HG03064 (cell line): ENCODE measurements around the gene MOGAT1.
"Not testable (repeated sequence)": the region's sequence is repeated elsewhere in the genome, so short reads cannot be mapped to it uniquely, and the experiment has no call there.

ENCODE experiments used
- ATAC-seq: cut with Tn5 transposase; IDR thresholded peaks from one replicate; pipeline ENCODE4 v1.9.1; 2021; ENCODE audit warnings: low read depth; ENCODE audit not compliant: unreplicated experiment

MOGAT1 gene

DNA sequence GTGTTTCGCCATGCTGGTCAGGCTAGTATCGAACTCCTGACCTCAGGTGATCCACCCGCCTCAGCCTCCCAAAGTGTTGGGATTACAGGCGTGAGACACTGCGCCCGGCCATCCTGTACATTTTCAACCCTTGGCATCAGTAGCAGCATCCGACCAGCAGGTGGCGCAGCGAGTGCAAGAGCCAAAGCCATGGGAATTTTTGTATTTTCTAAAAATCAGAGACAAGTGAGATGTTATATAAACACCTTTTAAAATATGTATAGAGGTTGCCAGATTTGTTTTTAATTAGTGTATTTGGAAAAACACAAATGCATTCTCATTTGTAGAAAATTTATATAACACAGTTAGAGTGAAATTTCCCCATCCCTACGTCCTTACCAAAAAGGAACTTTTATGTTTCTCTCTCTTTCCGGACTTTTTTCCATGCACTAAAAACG is 36.8 kb downstream of the MOGAT1 start:
- peak; percentile 52 for ATAC-seq

GRCh38 chr2:222709191-222709891 is 37.9 kb downstream of the MOGAT1 start:
- peak; percentile 57 for ATAC-seq

DNA sequence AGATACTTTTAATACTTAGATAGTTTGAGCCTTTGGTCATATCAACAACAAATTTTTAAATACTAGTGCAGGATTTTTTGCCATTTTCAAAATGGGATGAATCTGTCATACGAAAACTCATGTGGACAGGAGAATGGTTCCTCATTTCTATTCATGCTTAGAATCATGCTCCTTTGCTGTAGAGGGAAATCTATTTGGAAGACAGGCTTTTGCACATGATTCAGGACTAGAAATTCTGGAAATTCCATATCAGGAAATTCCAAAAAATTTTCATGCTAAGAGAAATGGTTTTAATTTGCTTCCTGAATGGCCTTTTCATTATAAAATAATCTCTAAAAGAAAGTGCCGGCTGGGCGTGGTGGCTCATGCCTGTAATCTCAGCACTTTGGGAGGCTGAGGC is 39.3 kb downstream of the MOGAT1 start:
- ATAC-seq: no peak

- no peak for ATAC-seq
These were observed 40.0 kb downstream of the MOGAT1 start for GRCh38 chr2:222711315-222711940.

GRCh38 chr2:222713002-222713401 is 41.5 kb downstream of the MOGAT1 start:
- no peak for ATAC-seq

DNA sequence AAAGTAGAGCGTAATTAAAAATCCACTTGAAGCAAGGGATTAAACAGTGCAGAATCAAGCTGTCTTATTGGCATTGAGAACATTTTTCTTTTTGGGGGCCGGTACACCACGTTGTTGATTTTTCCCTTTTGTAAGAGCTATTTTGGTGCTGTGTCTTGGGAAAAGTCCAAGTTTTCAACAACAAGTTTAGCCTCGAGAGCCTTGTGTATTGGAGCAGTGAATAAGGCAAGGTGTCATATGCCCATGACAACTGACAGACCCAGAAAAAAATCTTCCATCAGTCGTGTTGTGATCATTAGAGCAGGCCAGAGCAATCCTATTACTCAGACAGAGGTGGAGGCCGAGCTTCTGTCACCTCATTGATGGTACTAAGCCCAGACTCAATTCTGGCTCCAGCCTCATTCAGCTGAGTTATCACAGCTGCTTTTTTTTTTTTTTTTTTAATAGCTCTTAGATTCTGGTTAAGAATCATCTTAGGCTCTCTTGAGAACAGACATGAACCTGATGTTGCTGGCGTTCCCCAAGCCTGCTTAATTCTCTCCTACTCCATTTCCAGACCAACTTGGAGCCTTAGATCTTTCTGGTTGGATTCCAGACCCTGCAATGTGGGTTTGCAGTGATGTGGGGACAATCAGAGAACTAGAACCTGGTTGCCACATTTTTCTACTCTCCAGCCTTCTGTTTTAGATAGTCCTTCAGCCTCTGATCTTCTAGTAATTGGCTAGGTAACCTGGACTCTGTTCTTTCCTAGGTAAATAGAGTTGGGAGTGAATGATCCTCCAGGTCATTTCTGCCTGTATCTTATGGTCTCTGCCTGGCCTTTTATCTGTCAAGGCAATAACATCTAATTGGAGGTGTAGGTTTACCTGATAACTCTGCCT is 43.1 kb downstream of the MOGAT1 start:
- no peak for ATAC-seq

DNA sequence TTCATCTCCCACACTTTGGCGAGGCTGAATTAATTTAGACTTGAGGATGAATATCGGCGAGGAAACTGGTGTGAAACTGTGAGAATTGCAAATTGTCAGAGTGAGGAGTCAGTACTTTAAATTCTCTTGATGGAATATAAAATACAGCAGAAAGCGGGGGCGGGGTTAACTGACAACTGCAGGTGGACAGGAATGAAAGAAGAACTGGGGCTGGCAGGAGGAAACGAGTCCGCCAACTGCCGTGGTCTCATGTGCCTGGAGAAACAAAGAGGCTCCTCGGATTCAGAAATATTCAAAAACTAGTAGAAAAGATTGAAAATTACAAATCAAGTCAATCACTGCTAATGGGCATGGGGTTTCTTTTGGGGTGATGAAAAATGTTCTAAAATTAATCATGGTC is 44.3 kb downstream of the MOGAT1 start:
- ATAC-seq: no peak

DNA sequence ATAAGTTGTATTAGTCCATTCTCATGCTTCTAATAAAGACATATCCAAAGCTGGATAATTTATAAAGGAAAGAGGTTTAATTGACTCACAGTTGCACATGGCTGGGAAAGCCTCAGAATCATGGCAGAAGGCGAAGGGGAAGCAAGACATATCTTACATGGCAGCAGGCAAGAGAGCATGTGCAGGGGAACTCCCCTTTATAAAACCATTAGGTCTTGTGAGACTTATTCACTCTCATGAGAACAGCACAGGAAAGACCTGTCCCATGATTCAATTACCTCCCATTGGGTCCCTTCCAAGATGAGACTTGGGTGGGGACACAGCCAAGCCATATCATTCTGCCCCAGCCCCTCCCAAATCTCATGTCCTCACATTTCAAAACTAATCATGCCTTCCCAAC is 48.3 kb downstream of the MOGAT1 start:
- not testable (repeated sequence) for ATAC-seq

DNA sequence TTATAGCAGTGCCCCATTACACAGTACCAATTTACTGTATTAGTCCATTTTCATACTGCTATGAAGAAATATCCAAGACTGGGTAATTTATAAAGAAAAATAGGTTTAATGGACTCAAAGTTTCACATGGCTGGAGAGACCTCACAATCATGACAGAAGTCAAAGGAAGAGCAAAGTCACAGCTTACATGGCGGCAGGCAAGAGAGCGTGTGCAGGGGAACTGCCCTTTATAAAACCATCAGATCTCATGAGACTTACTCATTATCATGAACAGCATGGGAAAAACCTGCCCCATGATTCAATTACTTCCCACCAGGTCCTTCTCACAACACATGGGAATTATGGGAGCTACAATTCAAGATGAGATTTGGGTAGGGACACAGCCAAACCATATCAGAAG is 50.1 kb downstream of the MOGAT1 start:
- ATAC-seq: not testable (repeated sequence)

- ATAC-seq: peak; percentile 96
These were observed 51.0 kb downstream of the MOGAT1 start for GRCh38 chr2:222722327-222722946.

DNA sequence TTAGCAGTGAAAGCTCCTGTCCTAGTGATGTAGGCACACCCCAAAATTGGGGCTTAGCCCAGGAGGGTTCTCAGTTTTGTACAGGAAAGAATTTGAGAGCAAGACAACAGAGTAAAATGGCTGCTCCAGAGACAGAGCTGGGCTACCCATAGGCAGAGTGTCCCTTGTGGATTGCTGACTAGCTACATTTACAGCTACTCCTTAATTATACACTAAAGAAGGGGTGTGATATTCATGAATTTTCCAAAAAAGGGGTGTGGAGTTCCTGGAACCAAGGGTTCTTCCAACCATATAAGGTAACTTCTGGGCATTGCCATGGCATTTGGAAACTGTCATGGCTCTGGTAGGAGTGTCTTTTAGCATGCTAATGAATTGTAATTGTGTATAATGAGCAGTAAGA is 52.8 kb downstream of the MOGAT1 start:
- ATAC-seq: no peak

GRCh38 chr2:222728621-222729020 is 57.2 kb downstream of the MOGAT1 start:
- no peak for ATAC-seq

DNA sequence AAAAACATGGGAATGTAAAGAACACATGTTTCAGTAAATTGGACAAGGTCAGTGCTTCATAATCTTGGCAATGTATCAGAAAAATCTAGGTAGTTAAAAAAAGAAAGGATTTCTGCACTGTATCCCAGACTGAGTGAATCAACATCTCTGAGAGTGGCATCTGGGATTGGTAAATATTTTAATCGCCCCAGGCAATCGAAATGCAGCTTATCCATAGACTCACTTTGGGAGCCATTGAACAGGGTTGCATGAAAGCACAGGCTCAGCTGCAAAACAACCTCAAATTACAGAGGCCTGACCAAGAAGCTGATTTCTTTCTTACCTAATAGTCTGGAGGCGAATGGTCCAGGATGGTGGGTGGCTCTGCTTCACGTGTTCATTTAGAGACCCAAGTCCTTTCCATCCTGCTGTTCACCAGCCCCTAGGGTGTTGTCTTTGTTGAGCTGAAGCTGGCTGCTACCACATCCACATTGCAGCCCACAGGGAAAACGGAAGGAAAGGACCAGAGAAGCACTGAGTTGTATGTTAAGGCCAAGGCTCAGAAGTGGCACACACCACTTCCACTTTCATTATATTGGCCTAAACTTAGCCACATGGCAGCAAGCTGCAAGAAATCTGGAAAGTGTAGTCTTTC is 59.0 kb downstream of the MOGAT1 start:
- ATAC-seq: peak; percentile 44

DNA sequence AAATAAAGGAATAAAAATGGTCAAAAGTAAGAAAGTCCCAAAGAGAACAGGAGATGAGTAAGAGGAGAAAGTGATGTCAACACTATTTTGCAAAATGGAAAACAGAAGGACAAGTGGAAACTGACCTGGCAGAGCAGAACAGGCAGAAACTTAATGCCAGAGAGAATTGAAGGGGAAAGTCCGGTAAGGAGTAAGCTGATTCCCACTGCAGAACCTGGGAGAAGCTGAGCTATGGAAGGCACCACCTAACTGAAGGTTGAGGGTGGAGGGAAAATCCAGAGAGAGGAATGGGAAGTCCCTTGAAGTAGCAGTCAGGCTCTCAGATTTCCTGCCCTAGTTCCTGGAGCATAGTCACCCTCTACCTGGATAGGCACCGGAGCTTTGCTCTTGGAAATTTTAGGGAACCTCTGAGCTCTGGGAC is 59.8 kb downstream of the MOGAT1 start:
- ATAC-seq: no peak

DNA sequence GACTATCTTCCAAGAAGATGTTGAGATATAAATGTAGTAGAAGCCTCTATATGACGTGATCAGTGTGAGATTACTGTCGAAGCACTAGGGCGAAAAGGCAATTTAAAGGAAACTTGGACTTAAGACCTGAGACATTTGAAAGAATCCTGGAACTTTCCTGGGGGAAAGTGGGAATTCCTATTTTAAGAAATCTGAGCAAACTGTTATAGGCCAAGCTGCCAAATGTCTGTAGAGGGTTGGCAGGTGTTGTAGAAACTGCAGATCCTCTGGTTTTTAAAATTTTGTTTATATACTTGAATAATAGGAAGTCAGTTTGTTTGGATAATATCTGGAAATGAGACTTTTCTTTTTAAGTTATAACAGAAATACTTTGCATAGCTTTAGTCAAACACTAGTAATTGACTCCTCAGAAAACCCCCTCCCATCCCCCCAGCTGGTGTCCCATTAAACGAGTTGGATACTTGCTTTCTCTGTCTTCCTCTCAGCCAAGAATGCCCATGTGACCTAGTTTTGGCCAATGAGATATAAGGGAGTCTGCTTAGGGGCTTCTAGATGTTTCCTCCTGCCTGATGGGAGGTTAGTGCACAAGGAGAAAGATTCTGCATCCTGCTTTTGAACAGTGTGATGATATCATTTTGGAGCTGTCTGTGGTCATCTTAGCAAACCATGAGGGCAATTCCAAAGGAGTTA is 61.2 kb downstream of the MOGAT1 start:
- ATAC-seq: no peak

GRCh38 chr2:222733470-222733845 is 62.0 kb downstream of the MOGAT1 start:
- no peak for ATAC-seq

DNA sequence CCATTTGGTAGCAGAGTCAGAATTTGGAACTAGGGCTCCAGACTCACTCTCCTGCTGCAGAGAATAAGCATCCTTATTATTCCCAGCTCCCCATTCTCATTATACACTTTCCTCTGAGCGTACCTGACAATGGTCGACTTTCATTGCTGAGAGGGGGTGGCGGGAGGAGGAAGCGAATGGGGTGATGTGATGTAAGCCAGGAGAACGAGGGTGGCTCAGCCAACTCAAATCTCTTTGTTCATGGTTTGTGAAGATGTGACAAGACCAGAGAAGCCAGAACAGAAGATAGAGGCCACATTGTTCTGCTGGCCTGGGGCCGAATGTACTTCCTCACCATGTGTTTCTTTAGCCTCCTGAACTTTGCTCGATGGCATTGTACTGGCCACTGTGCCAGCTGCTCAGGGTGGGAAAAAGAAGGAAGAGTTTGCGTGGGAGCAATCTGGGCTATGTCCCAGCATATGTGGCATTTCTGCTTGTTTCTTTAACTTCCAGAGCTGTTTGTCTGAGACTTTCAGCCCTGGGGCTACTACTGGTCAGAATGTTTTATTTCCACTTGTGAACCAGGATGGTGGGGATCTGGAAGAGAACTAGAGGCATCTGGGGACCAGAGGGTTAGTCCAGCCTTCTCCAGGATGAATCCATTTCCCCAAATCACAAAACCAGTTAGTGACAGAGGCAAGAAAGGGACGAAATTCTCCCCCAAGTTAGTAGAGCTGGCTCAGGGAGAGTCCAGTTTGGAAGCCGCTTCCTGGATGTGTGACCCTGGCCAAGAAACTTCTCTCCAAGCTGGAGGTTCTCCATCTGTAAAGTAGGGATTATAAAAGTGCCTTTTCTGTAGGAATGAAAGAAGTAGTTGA is 62.6 kb downstream of the MOGAT1 start:
- ATAC-seq: no peak

- peak; percentile 79 for ATAC-seq
These were observed 63.2 kb downstream of the MOGAT1 start for GRCh38 chr2:222734703-222735014.

DNA sequence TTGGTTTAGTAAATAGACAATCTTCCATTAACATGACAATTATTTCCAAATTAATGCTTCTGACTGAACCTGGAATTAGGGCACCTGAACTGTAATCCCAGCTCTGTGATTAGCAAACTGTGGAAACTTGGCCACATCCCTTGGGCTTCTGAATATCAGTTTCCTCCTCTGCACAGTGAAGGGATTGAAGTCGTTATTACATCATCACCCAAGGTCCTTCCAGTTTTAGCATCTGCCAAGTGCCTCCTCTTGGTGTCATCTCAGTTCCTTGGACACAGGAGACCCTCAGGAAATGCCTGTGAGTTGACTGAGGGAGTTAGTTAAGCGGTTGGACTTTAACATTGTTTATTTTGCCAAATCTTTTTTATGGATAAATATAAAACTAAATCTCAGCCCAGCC is 64.8 kb downstream of the MOGAT1 start:
- no peak for ATAC-seq
